ENCODE measurements around the gene NFAM1.

Gene NFAM1, protein sequence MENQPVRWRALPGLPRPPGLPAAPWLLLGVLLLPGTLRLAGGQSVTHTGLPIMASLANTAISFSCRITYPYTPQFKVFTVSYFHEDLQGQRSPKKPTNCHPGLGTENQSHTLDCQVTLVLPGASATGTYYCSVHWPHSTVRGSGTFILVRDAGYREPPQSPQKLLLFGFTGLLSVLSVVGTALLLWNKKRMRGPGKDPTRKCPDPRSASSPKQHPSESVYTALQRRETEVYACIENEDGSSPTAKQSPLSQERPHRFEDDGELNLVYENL
- total RNA-seq = 0 to 0.68 (median 0) reads per million in 4 experiments

DNA sequence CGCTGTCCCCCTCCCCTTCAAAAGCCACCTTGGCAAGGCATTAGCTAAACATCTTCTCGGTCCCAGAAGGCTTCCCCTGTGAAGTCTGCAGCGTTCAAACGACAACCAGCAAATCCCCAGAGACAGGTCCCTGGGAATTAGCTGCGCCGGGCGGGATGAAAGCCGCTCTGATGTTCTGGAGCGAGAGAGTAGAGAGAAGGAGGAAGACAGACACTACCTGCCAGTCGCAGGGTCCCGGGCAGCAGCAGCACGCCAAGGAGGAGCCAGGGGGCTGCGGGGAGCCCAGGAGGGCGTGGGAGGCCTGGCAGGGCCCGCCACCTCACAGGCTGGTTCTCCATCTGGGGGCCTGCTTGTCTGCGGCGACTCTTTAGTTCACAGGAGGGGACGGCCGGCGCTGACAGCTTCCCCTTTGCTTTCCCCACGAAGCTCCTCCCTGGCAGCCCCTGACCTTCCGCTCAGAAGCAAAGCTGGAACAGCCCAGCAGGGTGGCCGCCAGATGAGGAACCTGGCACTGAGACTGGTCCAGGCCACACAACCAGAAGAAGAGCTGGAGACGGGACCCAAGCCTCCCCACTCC lies at the start of gene NFAM1:
Gene NFAM1, minus strand, starts transcription at position 384 of the 577 bp plus-strand sequence. Its CDS starts 46 bp downstream, at position 338.
- DNase-seq = no peak

DNA sequence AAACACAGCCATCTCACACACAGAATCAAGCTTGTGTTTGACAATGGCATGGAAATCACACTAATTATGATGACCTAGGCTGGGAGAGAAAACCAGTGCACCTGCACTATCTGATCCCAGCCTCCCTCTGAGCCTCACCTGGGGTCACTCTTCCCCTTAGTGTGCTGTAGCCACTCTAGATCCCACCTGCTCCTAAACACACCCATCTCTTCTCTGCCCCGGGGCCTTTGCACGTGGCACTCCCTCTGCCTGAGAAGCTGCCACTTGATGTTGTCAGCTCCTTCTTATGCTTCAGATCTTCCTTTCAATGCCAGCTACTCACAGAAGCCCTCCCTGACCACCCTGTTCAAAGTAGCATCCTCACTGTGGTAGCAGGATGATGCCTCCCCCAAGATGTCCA lies 42.9 kb upstream of the NFAM1 start:
- DNase-seq = no peak

DNA sequence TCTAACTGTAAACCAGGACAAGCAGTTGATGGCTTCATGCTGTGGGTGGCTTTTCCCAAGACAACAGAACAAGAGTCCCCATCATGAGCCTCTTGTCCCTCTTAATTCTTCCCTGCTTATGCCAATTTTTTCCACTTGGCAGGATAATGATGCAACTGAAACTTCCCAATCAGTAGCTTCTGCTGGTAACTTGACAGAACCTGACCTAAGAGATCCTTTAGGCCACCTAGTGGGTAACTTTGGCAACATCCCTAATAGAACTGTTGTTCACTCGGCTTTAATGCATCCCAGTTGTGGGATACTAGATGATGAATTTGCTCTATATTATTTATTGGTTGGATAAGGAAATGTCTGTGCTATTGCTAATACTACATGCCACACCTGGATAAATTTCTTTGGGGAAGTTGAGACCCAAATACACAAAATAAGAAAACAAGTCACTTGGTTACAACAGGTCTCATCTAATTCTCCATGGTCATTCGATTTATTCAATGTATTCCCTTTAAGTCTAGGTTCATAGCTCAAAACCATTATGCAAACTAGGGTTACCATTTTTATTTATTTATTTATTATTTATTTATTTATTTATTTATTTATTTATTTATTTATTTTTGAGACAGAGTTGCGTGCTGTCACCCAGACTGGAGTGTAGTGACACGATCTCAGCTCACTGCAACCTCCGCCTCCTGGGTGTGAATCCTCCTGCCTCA lies 41.4 kb upstream of the NFAM1 start:
- no peak for DNase-seq

DNA sequence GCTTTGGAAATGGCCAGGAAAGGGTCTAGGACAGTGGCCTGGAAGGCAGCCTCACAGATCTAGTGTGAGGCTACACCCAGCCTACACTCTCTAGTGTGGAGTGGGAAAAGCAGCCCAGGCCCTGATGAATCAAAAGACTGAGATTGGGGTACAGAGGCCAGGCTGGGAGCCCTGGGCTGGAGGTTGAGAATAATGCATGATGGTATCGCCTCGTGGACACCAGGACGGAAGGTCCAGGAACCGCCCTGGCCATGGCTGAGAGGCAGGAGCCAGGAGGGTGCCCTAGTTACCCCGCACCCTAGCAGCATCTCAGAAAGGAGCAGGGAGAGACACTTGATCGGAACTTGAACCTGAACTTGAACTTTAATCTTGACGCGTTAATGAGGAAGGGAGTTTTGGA lies 40.5 kb upstream of the NFAM1 start:
- DNase-seq = no peak

DNA sequence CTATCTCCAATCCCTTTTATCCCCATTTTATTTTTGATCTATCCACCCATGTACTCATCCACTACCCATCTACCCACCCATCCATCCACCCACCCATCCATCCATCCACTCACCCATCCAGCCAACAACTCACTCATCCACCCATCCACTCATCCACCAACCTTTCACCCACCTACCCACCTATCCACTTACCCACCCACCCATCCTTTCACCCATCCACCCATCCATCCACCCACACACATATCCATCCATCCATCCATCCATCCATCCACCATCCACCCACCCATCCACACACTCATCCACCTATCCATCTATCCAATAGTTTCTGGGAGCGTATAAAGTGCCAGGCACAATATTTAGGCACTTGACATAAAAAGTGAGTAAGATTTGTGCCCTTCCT lies 39.2 kb upstream of the NFAM1 start:
- DNase-seq = no peak

DNA sequence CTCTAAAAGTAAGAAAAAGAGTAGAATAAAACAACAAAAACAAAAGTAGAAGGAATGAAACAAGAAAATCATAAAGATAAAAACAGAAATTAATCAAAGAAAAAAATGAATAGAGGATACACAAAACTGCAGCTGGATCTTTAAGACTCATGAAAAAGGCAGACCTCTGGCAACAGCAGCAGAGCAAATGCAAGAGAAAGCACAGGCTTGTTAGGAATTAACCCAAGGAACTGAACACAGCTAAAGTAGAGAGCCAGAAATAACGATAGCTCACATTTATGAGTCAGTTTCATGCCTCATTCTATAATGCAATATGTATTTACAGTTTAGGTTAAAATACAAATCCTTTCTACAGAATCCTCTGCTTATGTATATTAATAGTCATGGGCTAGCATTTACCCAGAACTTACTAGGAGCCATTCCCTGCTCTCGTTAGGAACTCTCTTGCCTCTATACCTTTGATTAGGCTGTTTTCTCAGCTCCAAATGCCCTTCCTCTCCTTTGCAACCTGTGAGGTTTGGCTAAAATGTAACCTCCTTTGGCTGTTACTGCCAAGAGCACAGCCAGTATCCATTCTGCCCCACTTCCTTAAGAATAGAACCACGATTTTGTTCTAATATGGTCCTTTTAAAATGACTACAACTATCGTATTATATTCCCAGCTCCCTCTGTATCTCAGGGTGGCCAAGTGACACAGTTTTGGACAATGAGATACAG lies 38.3 kb upstream of the NFAM1 start:
- no peak for DNase-seq

DNA sequence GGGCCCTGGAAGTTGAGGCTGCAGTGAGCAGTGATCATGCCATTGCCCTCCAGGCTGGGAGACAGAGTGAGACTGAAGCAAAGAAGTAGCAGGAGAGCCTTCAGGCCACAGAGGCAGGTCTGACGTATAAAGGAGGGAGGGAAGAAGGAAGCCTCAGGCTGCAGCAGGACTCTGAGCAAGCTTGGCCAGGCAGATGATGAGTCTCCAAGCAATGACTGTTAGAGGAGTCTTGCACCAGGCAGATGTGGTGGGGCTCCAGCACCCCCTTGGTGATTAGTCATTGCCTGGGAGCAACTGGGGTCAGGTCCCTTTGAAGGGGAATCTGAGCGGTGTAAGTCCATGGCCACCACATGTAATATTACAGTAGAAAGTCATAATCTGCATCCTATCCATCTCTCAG lies 36.6 kb upstream of the NFAM1 start:
- no peak for DNase-seq

DNA sequence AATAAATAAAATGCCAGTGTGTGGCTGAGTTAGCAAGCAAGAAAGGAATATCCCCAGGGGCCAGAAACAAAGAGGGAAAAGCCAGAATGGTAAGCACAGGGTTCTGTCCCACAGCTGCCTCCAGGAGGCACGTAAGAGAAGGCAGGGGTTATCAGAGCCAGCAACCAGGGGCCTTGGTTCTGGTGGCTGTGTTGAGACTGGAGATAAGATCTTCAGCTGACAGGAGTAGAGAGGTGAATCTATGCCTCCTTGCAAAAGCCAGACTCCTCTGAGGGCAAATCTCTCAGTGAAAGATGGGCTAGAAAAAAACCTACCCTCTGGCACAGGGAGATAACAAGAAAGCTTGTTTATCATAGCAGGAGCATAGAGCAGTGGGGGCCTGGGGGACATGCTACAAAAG lies 29.8 kb upstream of the NFAM1 start:
- no peak for DNase-seq

DNA sequence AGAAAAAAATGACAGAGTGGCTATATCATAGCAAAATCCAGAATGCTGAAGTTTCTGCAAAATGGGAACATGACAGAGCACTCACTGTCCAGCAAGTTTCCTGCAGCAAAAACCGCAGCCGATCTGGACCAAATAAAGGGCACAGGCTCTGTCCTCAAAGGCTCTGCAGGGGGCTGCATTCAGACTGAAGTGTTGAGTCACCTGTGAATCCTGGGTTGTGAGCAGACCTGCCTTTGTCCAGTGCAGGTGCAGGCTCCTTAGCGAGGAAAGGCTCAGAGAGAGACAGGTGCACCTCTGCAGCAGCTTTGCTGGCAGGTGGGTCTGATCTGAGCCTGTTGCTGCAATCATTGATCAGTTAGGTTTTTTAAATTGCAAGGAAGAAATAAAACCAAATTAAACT lies 29.3 kb upstream of the NFAM1 start:
- DNase-seq = no peak

DNA sequence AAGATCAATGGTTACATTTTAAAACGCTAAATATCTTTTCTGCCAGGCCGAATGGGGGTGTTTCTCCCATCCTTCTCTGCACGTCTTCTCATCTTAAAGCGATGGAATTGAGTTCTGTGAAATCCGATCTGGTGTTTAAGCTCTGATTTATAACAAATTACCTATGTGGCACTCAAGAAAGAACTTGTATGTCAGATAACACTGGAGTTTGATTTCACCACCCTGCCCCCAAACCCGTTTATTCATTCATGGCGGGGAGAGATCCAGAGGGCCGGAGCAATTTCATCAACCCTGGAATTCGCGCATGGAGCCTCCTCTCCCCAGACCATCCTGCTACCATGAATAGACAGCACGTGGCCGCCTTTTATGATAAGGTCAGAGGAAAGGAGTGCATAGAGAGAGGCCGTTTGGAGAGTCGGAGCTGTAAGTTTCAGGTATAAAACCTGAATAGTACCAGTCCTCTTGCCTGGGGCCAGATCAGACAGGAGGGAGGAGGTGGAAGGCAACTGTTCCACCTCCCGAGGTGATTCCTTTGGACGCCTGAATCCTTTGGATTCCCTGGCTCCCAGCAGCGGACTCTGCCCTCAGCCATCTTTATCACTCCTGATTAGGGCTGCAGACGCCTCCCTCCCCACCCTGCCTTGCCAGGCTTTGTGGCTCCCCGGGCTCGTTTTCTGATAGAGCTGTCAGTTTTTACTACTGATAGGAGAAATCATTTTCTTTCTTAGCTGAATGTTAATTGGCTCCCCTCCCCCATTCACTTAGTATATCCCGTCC lies 27.3 kb upstream of the NFAM1 start:
- no peak for DNase-seq

DNA sequence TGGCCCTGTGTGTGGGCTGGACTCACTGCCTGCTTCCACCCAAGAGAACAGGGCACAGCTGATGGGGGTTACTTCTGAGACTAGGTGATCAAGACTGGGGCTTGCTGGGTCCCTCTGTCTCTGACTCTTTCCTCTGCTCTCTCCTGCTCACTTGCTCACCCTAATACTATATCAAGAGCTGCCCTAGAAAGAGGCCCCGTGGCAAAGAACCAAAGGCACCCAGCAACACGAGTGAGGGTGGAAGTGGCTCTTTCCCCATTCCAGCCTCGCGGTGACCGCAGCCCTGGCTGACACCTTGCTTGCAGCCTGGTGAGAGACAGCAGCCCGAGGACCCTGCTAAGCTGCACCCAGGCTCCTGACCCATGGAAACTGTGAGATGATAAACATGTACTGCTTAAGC lies 20.7 kb upstream of the NFAM1 start:
- DNase-seq = no peak

DNA sequence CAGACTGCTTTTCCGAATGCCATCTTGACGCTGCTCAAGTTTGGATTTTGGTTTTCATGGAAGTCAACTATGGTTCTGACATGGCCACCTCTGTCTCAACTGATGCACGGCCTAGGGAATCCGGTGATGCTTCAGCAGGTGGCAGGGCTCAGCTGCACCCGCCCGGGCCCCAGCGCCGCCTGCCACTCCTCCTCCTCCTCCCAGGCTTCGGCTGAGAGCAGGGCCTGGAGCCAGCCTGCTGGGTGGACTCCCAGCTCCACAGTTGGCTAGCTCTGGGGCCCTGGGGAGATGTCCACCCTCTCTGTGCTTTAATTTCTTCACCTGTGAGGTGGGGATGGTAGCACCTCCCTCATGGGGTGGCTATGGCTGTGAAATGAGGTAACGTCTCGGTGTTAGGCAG lies 20.3 kb upstream of the NFAM1 start:
- no peak for DNase-seq

DNA sequence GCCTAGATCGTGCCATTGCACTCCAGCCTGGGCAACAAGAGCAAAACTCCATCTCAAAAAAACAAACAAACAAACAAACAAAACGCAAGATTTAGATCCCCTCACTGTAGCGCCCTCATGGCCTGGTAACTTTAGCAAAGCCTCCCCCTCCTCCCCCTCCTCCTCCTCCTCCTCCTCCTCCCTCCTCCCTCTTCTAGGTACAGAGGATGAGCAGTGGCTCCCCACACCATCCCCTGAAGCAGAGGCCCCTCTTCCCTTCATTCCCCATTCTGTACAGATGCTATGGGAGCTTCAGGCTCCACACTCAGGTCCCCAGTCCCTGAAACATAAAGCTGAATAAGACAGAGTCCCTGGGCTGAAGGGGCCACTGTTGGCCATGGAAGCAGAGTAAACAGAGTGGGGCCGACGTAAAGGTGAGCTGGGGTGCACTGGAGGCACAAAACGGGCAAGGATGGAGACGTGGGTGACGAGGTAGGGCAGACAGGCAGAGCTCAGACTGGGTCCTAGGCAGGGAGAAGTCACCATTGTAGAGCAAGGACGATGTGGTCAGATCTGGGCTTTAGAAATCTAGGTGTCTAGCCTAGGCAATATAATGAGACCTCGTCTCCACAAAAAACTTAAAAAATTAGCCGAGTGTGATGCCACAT lies 19.4 kb upstream of the NFAM1 start:
- DNase-seq = no peak

DNA sequence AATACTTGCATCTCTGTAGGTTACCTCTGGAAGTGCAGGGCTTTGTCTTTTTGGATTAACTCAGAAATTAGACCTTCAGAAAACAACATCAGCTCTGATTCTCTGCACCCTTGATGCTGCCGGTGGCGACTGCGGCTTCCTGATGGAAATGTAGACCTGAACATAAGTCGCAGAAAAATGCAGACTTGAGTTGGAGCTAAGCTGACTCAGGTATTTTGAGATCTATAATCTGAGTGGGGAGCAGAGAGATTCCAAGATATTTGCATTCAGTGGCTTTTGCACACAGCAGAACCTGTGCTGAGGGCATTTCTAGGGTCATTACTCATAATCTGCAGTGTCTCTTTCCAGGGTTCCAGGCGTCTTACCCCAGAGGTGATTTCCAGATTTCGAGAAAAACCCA lies 18.7 kb upstream of the NFAM1 start:
- DNase-seq = no peak

DNA sequence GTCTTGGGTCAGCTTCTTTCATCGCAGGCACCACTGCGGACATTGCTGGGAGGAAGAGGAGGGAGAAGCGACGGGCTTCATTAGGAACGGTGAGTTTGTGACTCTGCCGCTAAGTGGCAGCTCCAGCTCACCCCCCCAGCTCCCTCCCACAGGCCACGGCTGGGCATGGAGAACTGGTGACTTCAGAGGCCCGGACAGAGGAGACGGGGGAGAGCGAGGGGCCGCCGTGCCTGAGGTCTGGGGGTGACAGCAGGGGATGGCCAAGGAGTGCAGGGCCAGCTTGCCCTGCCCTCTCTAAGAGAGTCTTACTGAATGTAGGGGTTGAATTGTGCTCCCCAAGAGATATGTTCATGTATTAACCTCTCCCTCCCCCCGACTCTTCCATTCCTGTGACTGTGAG lies 13.9 kb upstream of the NFAM1 start:
- no peak for DNase-seq

DNA sequence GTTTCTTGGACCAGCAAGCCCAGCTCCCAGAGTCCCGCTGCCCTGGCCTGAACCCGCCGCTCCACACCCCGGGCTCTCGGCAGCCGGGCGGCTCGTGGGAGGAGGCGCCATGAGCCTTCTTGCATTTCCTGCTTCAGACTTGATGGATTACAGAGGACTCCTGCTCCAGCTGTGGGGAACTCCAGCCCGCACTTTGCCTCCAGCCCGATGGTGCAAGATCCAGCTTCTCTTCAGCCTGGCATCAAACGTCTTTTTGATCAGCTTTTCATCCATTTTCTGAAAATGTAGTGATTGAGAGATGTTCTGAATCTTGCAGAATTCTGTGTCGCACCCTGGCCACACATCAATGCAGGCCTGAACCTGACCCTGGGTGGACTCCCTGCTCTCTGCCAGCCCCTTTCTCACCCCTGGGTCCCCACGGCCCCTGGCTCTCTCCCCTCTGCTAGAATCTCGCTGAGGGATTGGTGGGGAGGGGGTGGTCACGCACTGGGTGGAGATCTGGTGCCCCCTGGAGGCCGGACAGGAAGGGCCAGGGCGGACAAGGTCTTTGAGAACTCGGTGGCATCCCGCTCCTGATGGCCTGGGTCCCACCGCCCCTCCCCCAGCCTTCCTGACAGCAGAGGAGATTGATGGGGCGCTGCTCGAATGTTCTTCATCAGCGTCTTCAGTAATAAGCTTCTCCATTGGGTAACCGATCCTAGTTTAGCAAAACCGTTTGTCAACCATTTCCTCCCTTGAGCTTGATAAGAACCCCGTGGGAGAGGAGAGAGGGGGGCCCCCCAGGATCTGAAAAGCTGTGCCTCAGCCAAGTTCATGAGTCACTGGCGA lies 12.1 kb upstream of the NFAM1 start:
- DNase-seq = peak; percentile 73

DNA sequence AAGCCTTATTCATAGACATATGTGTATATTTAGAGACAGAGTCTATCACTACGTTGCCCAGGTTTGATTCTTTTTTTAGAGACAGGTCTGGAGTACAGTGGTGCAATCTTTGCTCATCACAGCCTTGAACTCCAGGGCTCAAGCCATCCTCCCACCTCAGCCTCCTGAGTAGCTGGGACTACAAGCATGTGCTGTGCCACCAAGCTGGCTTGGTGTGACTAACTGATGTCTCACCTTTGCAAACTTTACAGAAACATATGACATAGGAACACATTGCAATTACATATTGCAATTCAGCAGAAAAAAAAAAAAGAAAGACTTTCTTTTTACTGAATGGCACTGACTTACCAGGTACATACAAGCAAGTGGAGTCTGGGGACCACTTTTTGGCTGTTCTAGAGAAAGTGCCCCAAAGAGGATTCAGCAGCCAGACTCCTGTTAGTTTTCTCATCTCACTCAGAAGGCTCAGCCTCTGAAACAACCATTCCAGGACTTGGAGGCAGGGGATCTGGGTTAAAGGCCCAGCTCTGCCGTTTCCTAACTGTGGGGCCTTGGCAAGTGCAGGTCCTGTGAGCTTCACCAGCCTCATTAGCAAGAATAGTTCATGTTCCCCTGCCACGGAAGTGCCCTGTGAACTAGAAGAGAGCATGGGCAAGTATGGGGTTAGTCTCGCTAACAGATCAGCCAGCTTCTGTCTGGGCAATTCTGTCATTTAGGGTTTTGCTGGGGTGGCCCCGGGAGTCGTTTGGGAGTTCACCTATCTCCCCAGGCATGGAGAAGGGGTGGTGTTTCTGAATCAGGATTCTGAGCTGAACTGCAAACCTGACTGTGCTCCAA lies 11.3 kb upstream of the NFAM1 start:
- DNase-seq = no peak

DNA sequence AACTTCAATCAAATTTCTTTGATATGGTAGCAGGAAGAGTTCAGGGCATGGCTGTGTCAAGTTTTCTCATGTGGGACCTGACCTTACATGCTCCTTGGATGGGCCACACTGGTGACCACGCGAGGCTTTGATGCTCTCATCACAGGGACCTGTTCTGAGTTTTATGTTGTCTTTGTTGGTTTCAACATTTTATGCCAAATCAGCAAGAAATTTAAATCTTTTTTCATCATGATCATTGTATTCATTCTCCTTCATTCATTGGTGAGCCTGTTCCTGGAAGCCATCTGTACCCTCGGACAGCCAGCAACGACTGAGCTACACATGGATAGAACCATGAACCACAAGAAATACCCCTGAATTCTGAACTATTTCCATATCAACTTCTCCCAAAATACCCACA lies 10.5 kb upstream of the NFAM1 start:
- DNase-seq = no peak

DNA sequence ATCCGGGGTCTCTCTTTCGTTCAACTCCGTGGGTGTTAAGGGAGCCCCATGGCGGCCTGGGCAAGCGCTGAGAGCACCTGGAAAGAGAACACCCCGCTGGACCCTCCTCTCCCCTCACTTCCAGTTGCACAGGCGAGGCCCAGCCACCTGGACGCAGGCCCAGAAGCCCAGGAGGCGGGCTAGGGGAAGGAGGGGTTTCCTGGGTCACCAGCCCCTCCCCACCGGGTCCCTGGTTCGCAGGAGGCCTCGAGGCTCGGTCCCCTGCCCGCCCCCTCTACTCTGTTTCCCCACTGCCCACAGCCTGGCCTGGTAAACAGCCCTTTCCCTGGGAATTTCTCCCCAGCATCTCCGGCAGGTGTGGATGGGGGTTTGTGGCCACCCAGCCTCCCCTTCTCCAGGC lies 8.5 kb upstream of the NFAM1 start:
- DNase-seq = no peak
